ENCODE results near the gene SPATA22. TPM values are rescaled to one million over a fixed set of nuclear protein-coding genes. Genes with fewer than 3 reads are reported as not detected.
"Not testable (repeated sequence)": the region's sequence is repeated elsewhere in the genome, so short reads cannot be mapped to it uniquely, and the experiment has no call there.

Gene SPATA22
- total and polyA plus RNA-seq, 2 donors (not counting 1 experiment from before 2014, with no cell fraction given) = 0.43 to 0.54 TPM

DNA sequence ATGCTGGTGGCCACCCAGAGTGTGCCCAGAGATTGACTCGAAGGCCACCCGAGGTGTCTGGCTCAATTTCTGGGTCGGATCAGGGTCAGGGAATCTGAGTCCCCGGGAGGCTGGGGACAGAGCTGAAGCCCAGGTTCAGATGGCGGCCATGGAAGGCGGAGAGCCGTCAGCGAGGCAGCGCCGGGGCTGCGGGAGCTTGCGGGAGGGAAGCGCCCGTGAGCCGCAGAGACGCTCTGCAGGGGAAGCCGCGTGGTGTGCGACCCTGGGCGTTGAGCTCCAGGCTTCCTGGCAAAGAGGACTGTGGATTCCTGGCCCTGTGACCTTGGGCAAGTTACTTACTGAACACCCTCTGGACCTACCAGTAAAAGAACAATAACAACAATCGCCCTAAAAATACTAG is 518 bp upstream of the SPATA22 start:
- CTCF ChIA-PET = no interaction called here
- no peak overlapping the region for H2AFZ ChIP-seq (ENCODE audit: insufficient read depth, low read depth, low read length, poor library complexity, severe bottlenecking)
- ATAC-seq (ENCODE audit: low read depth) (no peak), DNase-seq (no peak)
- no peaks in the 10 kb centered on the region for H4K20me1 ChIP-seq (ENCODE audit: control insufficient read depth, insufficient read depth, low read length, poor library complexity, severe bottlenecking)
- no peak for TF ChIP-seq EZH2 (IDR thresholded peaks at IDR 0.05; ENCODE audit: borderline replicate concordance, insufficient read depth, low read depth, low read length, poor library complexity, severe bottlenecking)
- TF ChIP-seq, protein P1, sequence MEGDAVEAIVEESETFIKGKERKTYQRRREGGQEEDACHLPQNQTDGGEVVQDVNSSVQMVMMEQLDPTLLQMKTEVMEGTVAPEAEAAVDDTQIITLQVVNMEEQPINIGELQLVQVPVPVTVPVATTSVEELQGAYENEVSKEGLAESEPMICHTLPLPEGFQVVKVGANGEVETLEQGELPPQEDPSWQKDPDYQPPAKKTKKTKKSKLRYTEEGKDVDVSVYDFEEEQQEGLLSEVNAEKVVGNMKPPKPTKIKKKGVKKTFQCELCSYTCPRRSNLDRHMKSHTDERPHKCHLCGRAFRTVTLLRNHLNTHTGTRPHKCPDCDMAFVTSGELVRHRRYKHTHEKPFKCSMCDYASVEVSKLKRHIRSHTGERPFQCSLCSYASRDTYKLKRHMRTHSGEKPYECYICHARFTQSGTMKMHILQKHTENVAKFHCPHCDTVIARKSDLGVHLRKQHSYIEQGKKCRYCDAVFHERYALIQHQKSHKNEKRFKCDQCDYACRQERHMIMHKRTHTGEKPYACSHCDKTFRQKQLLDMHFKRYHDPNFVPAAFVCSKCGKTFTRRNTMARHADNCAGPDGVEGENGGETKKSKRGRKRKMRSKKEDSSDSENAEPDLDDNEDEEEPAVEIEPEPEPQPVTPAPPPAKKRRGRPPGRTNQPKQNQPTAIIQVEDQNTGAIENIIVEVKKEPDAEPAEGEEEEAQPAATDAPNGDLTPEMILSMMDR (IDR thresholded peaks at IDR 0.05) = no peak
- peaks cover 0 to 3% (median 0%) of the 10 kb centered on the region in 3 donors for H3K9me3 ChIP-seq (ENCODE audit: control extremely low read depth in 1 of 3, control insufficient read depth in 2 of 3, insufficient read depth in 1 of 3, low read length in 2 of 3)
- peaks cover 6% of the 10 kb centered on the region for H3K27me3 Mint-ChIP-seq
- no peaks in the 10 kb centered on the region for H3K9me3 Mint-ChIP-seq (ENCODE audit: insufficient read depth)
- peaks cover 3% of the 10 kb centered on the region for H3K4me1 Mint-ChIP-seq
- H3K9ac ChIP-seq (ENCODE audit: low read length) = no peak overlapping the region
- H3K4me1 ChIP-seq (ENCODE audit: control insufficient read depth in 2 of 2, insufficient read depth in 2 of 2, low read length in 2 of 2) = no peaks in the 10 kb centered on the region
- H3K27ac ChIP-seq (ENCODE audit: low read length in 2 of 2) = no peak overlapping the region
- H3K27me3 ChIP-seq (replicated peaks in 1 of 4; ENCODE audit: control extremely low read depth in 1 of 4, control insufficient read depth in 3 of 4, insufficient read depth in 4 of 4, low read length in 3 of 4) = no peaks in the 10 kb centered on the region
- no peaks in the 10 kb centered on the region for H3K36me3 ChIP-seq (replicated peaks in 1 of 2; ENCODE audit: control extremely low read depth in 1 of 2, control insufficient read depth in 1 of 2, extremely low read depth in 1 of 2, insufficient read depth in 2 of 2, low read length in 1 of 2)
- no peak overlapping the region for H3K4me2 ChIP-seq (replicated peaks; ENCODE audit: low read depth, low read length, poor library complexity, severe bottlenecking)
- no peaks in the 10 kb centered on the region for H3K79me2 ChIP-seq (ENCODE audit: control insufficient read depth, insufficient read depth, low read length)
- no peak overlapping the region for H3K4me3 Mint-ChIP-seq
- no peak overlapping the region for H3K4me3 ChIP-seq (ENCODE audit: control extremely low read depth in 1 of 5, extremely low read depth in 1 of 5, insufficient read depth in 1 of 5, low read depth in 2 of 5, low read length in 4 of 5)
- H3K27ac Mint-ChIP-seq = no peak overlapping the region
- intact Hi-C loops (cut with micrococcal nuclease) = no loop called here
- POLR2A ChIA-PET = no interaction called here
- 94% methylated on average over 20 of the region's 21 CpGs for WGBS (ENCODE audit: insufficient coverage)

DNA sequence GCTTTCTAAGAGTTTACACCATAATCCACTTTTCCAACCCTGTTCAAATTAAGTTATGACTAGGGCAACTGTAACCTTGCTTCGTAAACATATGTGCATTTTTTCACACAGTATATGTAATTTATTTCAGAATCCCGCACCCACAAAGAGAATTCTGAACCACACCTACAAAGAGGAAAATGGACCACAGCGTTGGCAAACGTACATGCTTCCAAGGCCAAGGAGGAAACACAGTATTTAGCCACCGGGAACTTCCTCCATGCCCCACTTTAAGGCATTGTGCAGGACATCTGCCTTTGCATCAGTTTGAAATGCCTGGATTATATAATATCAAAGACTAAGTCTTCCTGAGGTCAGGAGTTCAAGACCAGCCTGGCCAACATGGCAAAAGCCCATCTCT is 2.1 kb downstream of the SPATA22 start:
- WGBS (ENCODE audit: insufficient coverage) = 81% methylated on average over 3 of the region's 5 CpGs
- ATAC-seq (ENCODE audit: low read depth) = no peak

DNA sequence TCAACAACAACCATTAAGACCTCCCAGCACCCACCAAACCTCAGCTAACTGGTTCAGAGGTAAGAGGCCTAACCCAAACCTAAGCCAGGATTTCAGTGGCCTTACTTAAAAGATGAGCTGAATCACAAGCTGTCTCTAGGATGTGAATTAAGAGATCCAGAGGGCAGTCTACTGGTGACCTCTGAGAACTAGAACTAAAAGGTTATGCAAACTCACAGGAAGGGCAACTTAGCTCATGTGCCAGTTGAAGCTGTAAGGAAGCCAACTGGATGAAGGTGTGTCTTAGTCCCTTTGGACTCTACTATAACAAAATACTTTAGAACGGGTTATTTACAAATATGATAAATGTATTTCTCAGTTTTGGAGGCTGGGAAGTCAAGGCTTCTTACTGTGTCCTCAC is 5.3 kb downstream of the SPATA22 start:
- POLR2A ChIA-PET; H3K27me3 ChIP-seq (replicated peaks in 1 of 4; ENCODE audit: control extremely low read depth in 1 of 4, control insufficient read depth in 3 of 4, insufficient read depth in 4 of 4, low read length in 3 of 4); intact Hi-C loops (cut with micrococcal nuclease); H3K27ac Mint-ChIP-seq; H3K9me3 ChIP-seq (ENCODE audit: control extremely low read depth in 1 of 3, control insufficient read depth in 2 of 3, insufficient read depth in 1 of 3, low read length in 2 of 3); H3K4me2 ChIP-seq (replicated peaks; ENCODE audit: low read depth, low read length, poor library complexity, severe bottlenecking); DNase-seq; H3K4me3 Mint-ChIP-seq; H3K27me3 Mint-ChIP-seq; ATAC-seq (ENCODE audit: low read depth); H3K4me1 Mint-ChIP-seq; H3K9ac ChIP-seq (ENCODE audit: low read length); H3K36me3 ChIP-seq (replicated peaks in 1 of 2; ENCODE audit: control extremely low read depth in 1 of 2, control insufficient read depth in 1 of 2, extremely low read depth in 1 of 2, insufficient read depth in 2 of 2, low read length in 1 of 2); H3K4me1 ChIP-seq (ENCODE audit: control insufficient read depth in 2 of 2, insufficient read depth in 2 of 2, low read length in 2 of 2); CTCF ChIA-PET; H3K9me3 Mint-ChIP-seq (ENCODE audit: insufficient read depth); H2AFZ ChIP-seq (ENCODE audit: insufficient read depth, low read depth, low read length, poor library complexity, severe bottlenecking); H4K20me1 ChIP-seq (ENCODE audit: control insufficient read depth, insufficient read depth, low read length, poor library complexity, severe bottlenecking); H3K4me3 ChIP-seq (ENCODE audit: control extremely low read depth in 1 of 5, extremely low read depth in 1 of 5, insufficient read depth in 1 of 5, low read depth in 2 of 5, low read length in 4 of 5); H3K27ac ChIP-seq (ENCODE audit: low read length in 2 of 2); H3K79me2 ChIP-seq (ENCODE audit: control insufficient read depth, insufficient read depth, low read length): not testable (repeated sequence)
- no CpG with 5 or more reads among the region's 1 CpG for WGBS (ENCODE audit: insufficient coverage)

More for the DNA sequence above, 2.1 kb downstream of the SPATA22 start:
- peaks cover 0 to 3% (median 0%) of the 10 kb centered on the region in 3 donors for H3K9me3 ChIP-seq (ENCODE audit: control extremely low read depth in 1 of 3, control insufficient read depth in 2 of 3, insufficient read depth in 1 of 3, low read length in 2 of 3)
- no peaks in the 10 kb centered on the region for H3K4me1 ChIP-seq (ENCODE audit: control insufficient read depth in 2 of 2, insufficient read depth in 2 of 2, low read length in 2 of 2)
- no peak for DNase-seq
- H3K36me3 ChIP-seq (replicated peaks in 1 of 2; ENCODE audit: control extremely low read depth in 1 of 2, control insufficient read depth in 1 of 2, extremely low read depth in 1 of 2, insufficient read depth in 2 of 2, low read length in 1 of 2) = no peaks in the 10 kb centered on the region
- no peaks in the 10 kb centered on the region for H4K20me1 ChIP-seq (ENCODE audit: control insufficient read depth, insufficient read depth, low read length, poor library complexity, severe bottlenecking)
- TF ChIP-seq, protein P1 (IDR thresholded peaks at IDR 0.05) = no peak
- TF ChIP-seq EZH2 (IDR thresholded peaks at IDR 0.05; ENCODE audit: borderline replicate concordance, insufficient read depth, low read depth, low read length, poor library complexity, severe bottlenecking) = no peak
- H3K9me3 Mint-ChIP-seq (ENCODE audit: insufficient read depth) = no peaks in the 10 kb centered on the region
- no peaks in the 10 kb centered on the region for H3K4me1 Mint-ChIP-seq
- no peak overlapping the region for H3K4me2 ChIP-seq (replicated peaks; ENCODE audit: low read depth, low read length, poor library complexity, severe bottlenecking)
- no peak overlapping the region for H3K27ac Mint-ChIP-seq
- peaks cover 8% of the 10 kb centered on the region for H3K27me3 Mint-ChIP-seq
- no peak overlapping the region for H3K4me3 Mint-ChIP-seq
- H3K27ac ChIP-seq (ENCODE audit: low read length in 2 of 2) = no peak overlapping the region
- no peak overlapping the region for H2AFZ ChIP-seq (ENCODE audit: insufficient read depth, low read depth, low read length, poor library complexity, severe bottlenecking)
- intact Hi-C loops (cut with micrococcal nuclease) = no loop called here
- ChIA-PET CTCF (no interaction called here), POLR2A (no interaction called here)
- no peak overlapping the region for H3K4me3 ChIP-seq (ENCODE audit: control extremely low read depth in 1 of 5, extremely low read depth in 1 of 5, insufficient read depth in 1 of 5, low read depth in 2 of 5, low read length in 4 of 5)
- H3K79me2 ChIP-seq (ENCODE audit: control insufficient read depth, insufficient read depth, low read length) = no peaks in the 10 kb centered on the region
- no peak overlapping the region for H3K9ac ChIP-seq (ENCODE audit: low read length)
- no peaks in the 10 kb centered on the region for H3K27me3 ChIP-seq (replicated peaks in 1 of 4; ENCODE audit: control extremely low read depth in 1 of 4, control insufficient read depth in 3 of 4, insufficient read depth in 4 of 4, low read length in 3 of 4)

All from B cell (primary cell).